Astrocyte of the hippocampus (primary cell): ENCODE results near the gene HES5.

Experiments used
- DNase-seq: peaks from one replicate; pipeline ENCODE4 v3.0.0; 2011; ENCODE audit warnings: low read depth, low spot score

The HES5 gene

GRCh38 chr1:2480236-2480985 lies 49.7 kb downstream of the HES5 start:
- DNase-seq: no peak

- DNase-seq: no peak
These were observed 50.4 kb downstream of the HES5 start for GRCh38 chr1:2479618-2480017.

- DNase-seq: no peak
These were observed 50.9 kb downstream of the HES5 start for GRCh38 chr1:2479186-2479585.
